ENCODE measurements around the gene DMGDH. TPM values are rescaled to one million over a fixed set of nuclear protein-coding genes. Genes with fewer than 3 reads are reported as not detected.

DMGDH gene
- total and polyA plus RNA-seq, 10 of the 15 experiments (the other 5 are each of a cell fraction or from before 2014, with no cell fraction given) = 0.22 to 1.5 (median 0.44) TPM; not detected in 3

DNA sequence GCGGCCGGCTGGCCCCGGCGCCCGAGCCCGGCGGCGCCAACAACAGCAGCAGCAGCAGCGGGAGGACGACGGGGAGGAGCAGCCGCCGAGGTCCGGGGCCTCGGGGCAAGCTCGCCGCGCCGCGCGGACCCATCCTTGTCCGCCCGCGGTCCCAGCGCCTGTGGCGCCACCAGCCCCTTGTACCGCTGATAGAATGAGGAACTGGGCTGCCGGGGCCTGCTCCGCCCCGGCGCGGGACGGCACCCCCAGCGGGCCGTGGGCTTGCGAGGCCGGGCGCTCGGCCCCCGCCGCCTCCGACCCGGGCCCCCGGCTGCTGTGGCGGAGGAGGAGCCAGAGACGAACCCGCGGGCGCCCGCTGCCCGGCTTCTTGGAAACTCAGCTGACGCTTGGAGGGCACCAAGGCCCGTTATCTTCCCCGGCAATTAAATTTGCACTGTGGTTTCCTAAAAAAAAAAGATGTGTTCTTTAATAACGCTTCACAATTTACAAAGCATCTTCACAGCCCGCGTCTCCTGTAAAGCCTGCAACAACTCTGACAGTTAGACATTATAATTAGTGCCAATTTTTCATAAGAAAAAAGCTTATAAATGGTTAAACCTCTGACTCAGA, 84.3 kb downstream of the DMGDH start, which contains the start of gene ARSB (continued):
- TF ChIP-seq, protein P1, sequence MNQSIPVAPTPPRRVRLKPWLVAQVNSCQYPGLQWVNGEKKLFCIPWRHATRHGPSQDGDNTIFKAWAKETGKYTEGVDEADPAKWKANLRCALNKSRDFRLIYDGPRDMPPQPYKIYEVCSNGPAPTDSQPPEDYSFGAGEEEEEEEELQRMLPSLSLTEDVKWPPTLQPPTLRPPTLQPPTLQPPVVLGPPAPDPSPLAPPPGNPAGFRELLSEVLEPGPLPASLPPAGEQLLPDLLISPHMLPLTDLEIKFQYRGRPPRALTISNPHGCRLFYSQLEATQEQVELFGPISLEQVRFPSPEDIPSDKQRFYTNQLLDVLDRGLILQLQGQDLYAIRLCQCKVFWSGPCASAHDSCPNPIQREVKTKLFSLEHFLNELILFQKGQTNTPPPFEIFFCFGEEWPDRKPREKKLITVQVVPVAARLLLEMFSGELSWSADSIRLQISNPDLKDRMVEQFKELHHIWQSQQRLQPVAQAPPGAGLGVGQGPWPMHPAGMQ (IDR thresholded peaks at IDR 0.05; ENCODE audit: borderline replicate concordance) = no peak
- TF ChIP-seq BRCA1 (IDR thresholded peaks at IDR 0.05; ENCODE audit: low read depth, low read length) = no peak
- TF ChIP-seq IKZF1 (conservative IDR thresholded peaks at IDR 0.05) = peak; percentile 19
- no peak for TF ChIP-seq STAT1 (conservative IDR thresholded peaks at IDR 0.05)
- TF ChIP-seq HDGF (IDR thresholded peaks at IDR 0.05) = no peak
- no peak for TF ChIP-seq SUZ12 (IDR thresholded peaks at IDR 0.05; ENCODE audit: unreplicated experiment)
- TF ChIP-seq ZZZ3 (IDR thresholded peaks at IDR 0.05; ENCODE audit: control insufficient read depth, insufficient read length, low read depth) = no peak
- TF ChIP-seq IKZF2 (IDR thresholded peaks at IDR 0.05) = no peak
- no peak for TF ChIP-seq RUNX3 (IDR thresholded peaks at IDR 0.05; ENCODE audit: low read length)
- TF ChIP-seq SMARCA5 (IDR thresholded peaks at IDR 0.05) = no peak
- TF ChIP-seq HDAC2 (IDR thresholded peaks at IDR 0.05) = no peak
- TF ChIP-seq RELA (IDR thresholded peaks at IDR 0.05; ENCODE audit: borderline replicate concordance, partially characterized antibody) = no peak
- no peak for TF ChIP-seq ZNF207 (IDR thresholded peaks at IDR 0.05; ENCODE audit: borderline replicate concordance)
- TF ChIP-seq TCF3 (IDR thresholded peaks at IDR 0.05; ENCODE audit: borderline replicate concordance, insufficient read depth, low read depth, low read length) = 0 out of 2 replicates have a peak, but pooled peaks have one; percentile 46
- TF ChIP-seq MTA2 (IDR thresholded peaks at IDR 0.05; ENCODE audit: low read depth) = no peak
- TF ChIP-seq TBL1XR1 (IDR thresholded peaks at IDR 0.05; ENCODE audit: low read depth, low read length) = no peak
- TF ChIP-seq, protein P2, sequence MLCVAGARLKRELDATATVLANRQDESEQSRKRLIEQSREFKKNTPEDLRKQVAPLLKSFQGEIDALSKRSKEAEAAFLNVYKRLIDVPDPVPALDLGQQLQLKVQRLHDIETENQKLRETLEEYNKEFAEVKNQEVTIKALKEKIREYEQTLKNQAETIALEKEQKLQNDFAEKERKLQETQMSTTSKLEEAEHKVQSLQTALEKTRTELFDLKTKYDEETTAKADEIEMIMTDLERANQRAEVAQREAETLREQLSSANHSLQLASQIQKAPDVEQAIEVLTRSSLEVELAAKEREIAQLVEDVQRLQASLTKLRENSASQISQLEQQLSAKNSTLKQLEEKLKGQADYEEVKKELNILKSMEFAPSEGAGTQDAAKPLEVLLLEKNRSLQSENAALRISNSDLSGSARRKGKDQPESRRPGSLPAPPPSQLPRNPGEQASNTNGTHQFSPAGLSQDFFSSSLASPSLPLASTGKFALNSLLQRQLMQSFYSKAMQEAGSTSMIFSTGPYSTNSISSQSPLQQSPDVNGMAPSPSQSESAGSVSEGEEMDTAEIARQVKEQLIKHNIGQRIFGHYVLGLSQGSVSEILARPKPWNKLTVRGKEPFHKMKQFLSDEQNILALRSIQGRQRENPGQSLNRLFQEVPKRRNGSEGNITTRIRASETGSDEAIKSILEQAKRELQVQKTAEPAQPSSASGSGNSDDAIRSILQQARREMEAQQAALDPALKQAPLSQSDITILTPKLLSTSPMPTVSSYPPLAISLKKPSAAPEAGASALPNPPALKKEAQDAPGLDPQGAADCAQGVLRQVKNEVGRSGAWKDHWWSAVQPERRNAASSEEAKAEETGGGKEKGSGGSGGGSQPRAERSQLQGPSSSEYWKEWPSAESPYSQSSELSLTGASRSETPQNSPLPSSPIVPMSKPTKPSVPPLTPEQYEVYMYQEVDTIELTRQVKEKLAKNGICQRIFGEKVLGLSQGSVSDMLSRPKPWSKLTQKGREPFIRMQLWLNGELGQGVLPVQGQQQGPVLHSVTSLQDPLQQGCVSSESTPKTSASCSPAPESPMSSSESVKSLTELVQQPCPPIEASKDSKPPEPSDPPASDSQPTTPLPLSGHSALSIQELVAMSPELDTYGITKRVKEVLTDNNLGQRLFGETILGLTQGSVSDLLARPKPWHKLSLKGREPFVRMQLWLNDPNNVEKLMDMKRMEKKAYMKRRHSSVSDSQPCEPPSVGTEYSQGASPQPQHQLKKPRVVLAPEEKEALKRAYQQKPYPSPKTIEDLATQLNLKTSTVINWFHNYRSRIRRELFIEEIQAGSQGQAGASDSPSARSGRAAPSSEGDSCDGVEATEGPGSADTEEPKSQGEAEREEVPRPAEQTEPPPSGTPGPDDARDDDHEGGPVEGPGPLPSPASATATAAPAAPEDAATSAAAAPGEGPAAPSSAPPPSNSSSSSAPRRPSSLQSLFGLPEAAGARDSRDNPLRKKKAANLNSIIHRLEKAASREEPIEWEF (IDR thresholded peaks at IDR 0.05; ENCODE audit: insufficient replicate concordance, low read depth, low read length) = no peak
- TF ChIP-seq CHD4 (IDR thresholded peaks at IDR 0.05) = no peak
- TF ChIP-seq, protein P3, sequence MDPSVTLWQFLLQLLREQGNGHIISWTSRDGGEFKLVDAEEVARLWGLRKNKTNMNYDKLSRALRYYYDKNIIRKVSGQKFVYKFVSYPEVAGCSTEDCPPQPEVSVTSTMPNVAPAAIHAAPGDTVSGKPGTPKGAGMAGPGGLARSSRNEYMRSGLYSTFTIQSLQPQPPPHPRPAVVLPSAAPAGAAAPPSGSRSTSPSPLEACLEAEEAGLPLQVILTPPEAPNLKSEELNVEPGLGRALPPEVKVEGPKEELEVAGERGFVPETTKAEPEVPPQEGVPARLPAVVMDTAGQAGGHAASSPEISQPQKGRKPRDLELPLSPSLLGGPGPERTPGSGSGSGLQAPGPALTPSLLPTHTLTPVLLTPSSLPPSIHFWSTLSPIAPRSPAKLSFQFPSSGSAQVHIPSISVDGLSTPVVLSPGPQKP (IDR thresholded peaks at IDR 0.05; ENCODE audit: low read depth, low read length) = no peak
- TF ChIP-seq DPF2 (IDR thresholded peaks at IDR 0.05) = peak; percentile 85
- no peak for TF ChIP-seq ZBED1 (IDR thresholded peaks at IDR 0.05; ENCODE audit: borderline replicate concordance)
- TF ChIP-seq FOXK2 (IDR thresholded peaks at IDR 0.05) = no peak
- no peak for TF ChIP-seq BMI1 (IDR thresholded peaks at IDR 0.05; ENCODE audit: borderline replicate concordance)
- no peak for TF ChIP-seq NFYA (IDR thresholded peaks at IDR 0.05; ENCODE audit: borderline replicate concordance, low read depth, low read length)
- no peak for TF ChIP-seq NR2C1 (IDR thresholded peaks at IDR 0.05)
- TF ChIP-seq RBBP5 (conservative IDR thresholded peaks at IDR 0.05) = no peak
- no peak for TF ChIP-seq CREB1 (IDR thresholded peaks at IDR 0.05; ENCODE audit: low read depth)
- no peak for TF ChIP-seq KDM1A (IDR thresholded peaks at IDR 0.05; ENCODE audit: borderline replicate concordance)

Measured in GM12878 (cell line).